HEK293 (cell line): ENCODE measurements around the gene OR10H4.

Experiments
- CTCF ChIA-PET: fragments of 350-600 bp; formaldehyde crosslinking; extraction: SDS; loops from one replicate; lab custom pipeline; 2021; ENCODE audit warnings: antibody characterized with exemption; lab: Yijun Ruan, JAX
- POLR2A ChIA-PET: fragments of 300-600 bp; formaldehyde crosslinking; extraction: SDS; loops from one replicate; lab custom pipeline; 2020; ENCODE audit warnings: antibody characterized with exemption, inconsistent platforms; lab: Yijun Ruan, JAX
- H3K27ac ChIP-seq: fragments of 200-500 bp; sonication (Bioruptor generic); 2 replicates; pipeline ENCODE4 v1.5.1; 2014; ENCODE audit warnings: low read depth, low read length, control low read depth, inconsistent platforms; ENCODE audit errors: extremely low read depth
- H3K36me3 ChIP-seq, 2 experiments: fragments of 200-500 bp in 1 of 2; sonication (Bioruptor generic) in 1 of 2; 1 replicate in 1 of 2; 2 replicates in 1 of 2; pipeline ENCODE4 v1.5.1; 2014 to 2017; ENCODE audit warnings: inconsistent platforms in 2 of 2, low read length in 2 of 2; ENCODE audit not compliant: control insufficient read depth in 2 of 2, insufficient read depth in 1 of 2
- H3K4me1 ChIP-seq: fragments of 200-500 bp; sonication (Bioruptor generic); 2 replicates; pipeline ENCODE4 v1.5.1; 2014; ENCODE audit warnings: mild to moderate bottlenecking, low read length, inconsistent platforms; ENCODE audit not compliant: control insufficient read depth, insufficient read depth
- H3K4me3 ChIP-seq: 2 replicates; pipeline ENCODE4 v1.5.1; 2011; ENCODE audit warnings: low read depth, mild to moderate bottlenecking, control low read depth, low read length, moderate library complexity
- H3K9me3 ChIP-seq: fragments of 200-500 bp; sonication (Bioruptor generic); 2 replicates; pipeline ENCODE4 v1.5.1; 2014; ENCODE audit warnings: low read depth, low read length, inconsistent platforms; ENCODE audit not compliant: control insufficient read depth, insufficient read depth
- FEZF1 ChIP-seq: fragments of 450-650 bp; formaldehyde crosslinking; IDR thresholded peaks from 2 replicates; pipeline ENCODE4 v1.5.1; 2016; ENCODE audit warnings: missing biosample characterization, missing genetic modification characterization
- HOXC10 ChIP-seq: sonication (generic); formaldehyde crosslinking; IDR thresholded peaks from 2 replicates; pipeline ENCODE4 v1.8.1; 2023; ENCODE audit warnings: mild to moderate bottlenecking, missing genetic modification reagents
- MZF1 ChIP-seq: fragments of 450-650 bp; formaldehyde crosslinking; IDR thresholded peaks from 2 replicates; pipeline ENCODE4 v1.5.1; 2017; ENCODE audit warnings: missing biosample characterization, missing genetic modification characterization, borderline replicate concordance
- PBX3 ChIP-seq: sonication (generic); formaldehyde crosslinking; IDR thresholded peaks from 2 replicates; pipeline ENCODE4 v1.8.1; 2022; ENCODE audit warnings: mild to moderate bottlenecking, moderate library complexity, missing genetic modification reagents
- REST ChIP-seq: fragments of 450-650 bp; formaldehyde crosslinking; IDR thresholded peaks from 2 replicates; pipeline ENCODE4 v1.5.1; 2016; ENCODE audit warnings: missing biosample characterization, missing genetic modification characterization
- SALL2 ChIP-seq: fragments of 450-650 bp; formaldehyde crosslinking; IDR thresholded peaks from 2 replicates; pipeline ENCODE4 v1.5.0; 2017; ENCODE audit warnings: missing biosample characterization, mild to moderate bottlenecking, missing genetic modification characterization, borderline replicate concordance
- TCF7L2 ChIP-seq: IDR thresholded peaks from 2 replicates; pipeline ENCODE4 v1.6.1; 2011; ENCODE audit warnings: low read depth, mild to moderate bottlenecking, inconsistent platforms, low read length, moderate library complexity, borderline replicate concordance
- ZEB2 ChIP-seq: fragments of 450-650 bp; formaldehyde crosslinking; IDR thresholded peaks from 2 replicates; pipeline ENCODE4 v1.5.1; 2016; ENCODE audit warnings: missing biosample characterization, missing genetic modification characterization
- ZFP69B ChIP-seq: fragments of 450-650 bp; formaldehyde crosslinking; IDR thresholded peaks from 2 replicates; pipeline ENCODE4 v1.5.1; 2016; ENCODE audit warnings: missing biosample characterization, missing genetic modification characterization
- ZNF239 ChIP-seq: fragments of 450-650 bp; formaldehyde crosslinking; IDR thresholded peaks from 2 replicates; pipeline ENCODE4 v1.5.1; 2016; ENCODE audit warnings: missing biosample characterization, missing genetic modification characterization
- ZNF26 ChIP-seq: fragments of 450-650 bp; formaldehyde crosslinking; IDR thresholded peaks from 2 replicates; pipeline ENCODE4 v1.5.1; 2016; ENCODE audit warnings: missing biosample characterization, missing genetic modification characterization
- ZNF449 ChIP-seq: fragments of 450-650 bp; formaldehyde crosslinking; IDR thresholded peaks from 2 replicates; pipeline ENCODE4 v1.5.1; 2017; ENCODE audit warnings: missing biosample characterization, mild to moderate bottlenecking, missing genetic modification characterization, moderate library complexity
- ZNF48 ChIP-seq: fragments of 450-650 bp; formaldehyde crosslinking; IDR thresholded peaks from 2 replicates; pipeline ENCODE4 v1.5.1; 2016; ENCODE audit warnings: missing biosample characterization, missing genetic modification characterization
- ZNF624 ChIP-seq: fragments of 450-650 bp; formaldehyde crosslinking; IDR thresholded peaks from 2 replicates; pipeline ENCODE4 v1.5.1; 2017; ENCODE audit warnings: missing biosample characterization, missing genetic modification characterization
- ZNF629 ChIP-seq: fragments of 450-650 bp; formaldehyde crosslinking; IDR thresholded peaks from 2 replicates; pipeline ENCODE4 v1.5.1; 2017; ENCODE audit warnings: missing biosample characterization, missing genetic modification characterization
- ZNF704 ChIP-seq: fragments of 450-650 bp; formaldehyde crosslinking; IDR thresholded peaks from 2 replicates; pipeline ENCODE4 v1.5.1; 2016; ENCODE audit warnings: missing biosample characterization, missing genetic modification characterization
- ZSCAN16 ChIP-seq: fragments of 450-650 bp; formaldehyde crosslinking; IDR thresholded peaks from 2 replicates; pipeline ENCODE4 v1.5.1; 2016; ENCODE audit warnings: missing biosample characterization, missing genetic modification characterization
- ZSCAN30 ChIP-seq: fragments of 450-650 bp; IDR thresholded peaks from 2 replicates; pipeline ENCODE4 v1.5.1; 2018; ENCODE audit warnings: missing biosample characterization, mild to moderate bottlenecking, missing genetic modification characterization, moderate library complexity
- TF ChIP-seq, protein P1 (sequence below): fragments of 450-650 bp; formaldehyde crosslinking; IDR thresholded peaks from 2 replicates; pipeline ENCODE4 v1.5.1; 2016; ENCODE audit warnings: missing biosample characterization, missing genetic modification characterization, low read depth
- TF ChIP-seq, protein P2 (sequence below): fragments of 450-650 bp; formaldehyde crosslinking; IDR thresholded peaks from 2 replicates; pipeline ENCODE4 v1.5.1; 2016; ENCODE audit warnings: missing biosample characterization, missing genetic modification characterization

The OR10H4 gene

GRCh38 chr19:15954820-15955219 is 6.0 kb downstream of the OR10H4 start:
- TF ChIP-seq ZNF239 (tag by site-specific recombination) (no peak), SALL2 (tag by site-specific recombination) (no peak), MZF1 (tag by site-specific recombination) (no peak)
- TF ChIP-seq, all 188 proteins: peak for 0
- no peak overlapping the region for H3K4me3 ChIP-seq
- ChIA-PET CTCF (no interaction called here), POLR2A (no interaction called here)
- H3K36me3 ChIP-seq = no peaks in the 10 kb centered on the region
- H3K9me3 ChIP-seq = no peaks in the 10 kb centered on the region
- H3K4me1 ChIP-seq = no peaks in the 10 kb centered on the region
- no peak overlapping the region for H3K27ac ChIP-seq

- H3K36me3 ChIP-seq = no peaks in the 10 kb centered on the region
- CTCF ChIA-PET = no interaction called here
- TF ChIP-seq REST (tag by site-specific recombination) (peak; percentile 82), ZNF449 (tag by site-specific recombination) (no peak)
- H3K4me3 ChIP-seq = no peak overlapping the region
- POLR2A ChIA-PET = no interaction called here
- no peaks in the 10 kb centered on the region for H3K9me3 ChIP-seq
- no peaks in the 10 kb centered on the region for H3K4me1 ChIP-seq
- H3K27ac ChIP-seq = no peak overlapping the region
These were observed 13.5 kb downstream of the OR10H4 start for GRCh38 chr19:15962319-15962718.

DNA sequence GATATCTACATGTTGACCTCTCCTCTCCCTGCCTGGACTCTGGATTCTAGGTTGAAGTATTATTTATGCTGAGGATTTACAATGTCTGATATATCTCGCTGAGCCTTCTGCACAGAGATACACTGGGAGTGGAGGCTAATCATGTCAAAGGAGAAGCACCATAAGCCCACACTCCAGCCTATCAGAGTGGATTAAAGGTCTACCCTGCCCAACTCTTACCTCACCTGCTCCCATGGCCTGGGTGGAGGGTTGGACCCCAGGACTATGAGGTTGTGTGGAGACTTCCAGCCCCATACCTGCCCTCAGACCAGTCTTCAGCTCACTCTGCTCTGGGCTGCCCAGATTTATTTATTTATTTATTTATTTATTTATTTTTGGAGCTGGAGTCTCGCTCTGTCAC is 15.4 kb downstream of the OR10H4 start:
- no peak overlapping the region for H3K4me3 ChIP-seq
- ChIA-PET POLR2A (no interaction called here), CTCF (no interaction called here)
- no peaks in the 10 kb centered on the region for H3K4me1 ChIP-seq
- H3K36me3 ChIP-seq = no peaks in the 10 kb centered on the region
- no peak overlapping the region for H3K27ac ChIP-seq
- no peaks in the 10 kb centered on the region for H3K9me3 ChIP-seq
- no peak for TF ChIP-seq HOXC10 (CRISPR knock-in tag)
- no peak for TF ChIP-seq ZSCAN30 (tag by site-specific recombination)
- TF ChIP-seq ZNF26 (tag by site-specific recombination) = no peak
- no peak for TF ChIP-seq ZEB2
- TF ChIP-seq ZFP69B (tag by site-specific recombination) = no peak
- TF ChIP-seq FEZF1 (tag by site-specific recombination) = no peak
- TF ChIP-seq, protein P1, sequence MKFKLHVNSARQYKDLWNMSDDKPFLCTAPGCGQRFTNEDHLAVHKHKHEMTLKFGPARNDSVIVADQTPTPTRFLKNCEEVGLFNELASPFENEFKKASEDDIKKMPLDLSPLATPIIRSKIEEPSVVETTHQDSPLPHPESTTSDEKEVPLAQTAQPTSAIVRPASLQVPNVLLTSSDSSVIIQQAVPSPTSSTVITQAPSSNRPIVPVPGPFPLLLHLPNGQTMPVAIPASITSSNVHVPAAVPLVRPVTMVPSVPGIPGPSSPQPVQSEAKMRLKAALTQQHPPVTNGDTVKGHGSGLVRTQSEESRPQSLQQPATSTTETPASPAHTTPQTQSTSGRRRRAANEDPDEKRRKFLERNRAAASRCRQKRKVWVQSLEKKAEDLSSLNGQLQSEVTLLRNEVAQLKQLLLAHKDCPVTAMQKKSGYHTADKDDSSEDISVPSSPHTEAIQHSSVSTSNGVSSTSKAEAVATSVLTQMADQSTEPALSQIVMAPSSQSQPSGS = no peak
- TF ChIP-seq ZNF704 = no peak
- TF ChIP-seq PBX3 = no peak
- TF ChIP-seq ZNF624 (tag by site-specific recombination) = no peak
- TF ChIP-seq ZNF48 = no peak
- TF ChIP-seq ZSCAN16 (tag by site-specific recombination) = no peak
- no peak for TF ChIP-seq ZNF629
- TF ChIP-seq TCF7L2 = no peak
- TF ChIP-seq, protein P2, sequence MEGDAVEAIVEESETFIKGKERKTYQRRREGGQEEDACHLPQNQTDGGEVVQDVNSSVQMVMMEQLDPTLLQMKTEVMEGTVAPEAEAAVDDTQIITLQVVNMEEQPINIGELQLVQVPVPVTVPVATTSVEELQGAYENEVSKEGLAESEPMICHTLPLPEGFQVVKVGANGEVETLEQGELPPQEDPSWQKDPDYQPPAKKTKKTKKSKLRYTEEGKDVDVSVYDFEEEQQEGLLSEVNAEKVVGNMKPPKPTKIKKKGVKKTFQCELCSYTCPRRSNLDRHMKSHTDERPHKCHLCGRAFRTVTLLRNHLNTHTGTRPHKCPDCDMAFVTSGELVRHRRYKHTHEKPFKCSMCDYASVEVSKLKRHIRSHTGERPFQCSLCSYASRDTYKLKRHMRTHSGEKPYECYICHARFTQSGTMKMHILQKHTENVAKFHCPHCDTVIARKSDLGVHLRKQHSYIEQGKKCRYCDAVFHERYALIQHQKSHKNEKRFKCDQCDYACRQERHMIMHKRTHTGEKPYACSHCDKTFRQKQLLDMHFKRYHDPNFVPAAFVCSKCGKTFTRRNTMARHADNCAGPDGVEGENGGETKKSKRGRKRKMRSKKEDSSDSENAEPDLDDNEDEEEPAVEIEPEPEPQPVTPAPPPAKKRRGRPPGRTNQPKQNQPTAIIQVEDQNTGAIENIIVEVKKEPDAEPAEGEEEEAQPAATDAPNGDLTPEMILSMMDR (tag by site-specific recombination) = no peak
